SJCRH30 (cell line): ENCODE measurements around the gene TROAP. TPM values are rescaled to one million over a fixed set of nuclear protein-coding genes. Genes with fewer than 3 reads are reported as not detected.
A peak's percentile ranks its signal among the peaks of the same experiment; 100 is the strongest.

Experiments
- DNase-seq, 2 experiments: peaks; one replicate each; pipeline ENCODE4 v3.0.0-alpha.2; 2015 to 2020
- H3K27ac ChIP-seq: fragments of 250-450 bp; sonication (Bioruptor Pico); 2 replicates; pipeline ENCODE4 v1.5.1; 2020; ENCODE audit warnings: mild to moderate bottlenecking, moderate library complexity
- H3K27me3 ChIP-seq: fragments of 250-450 bp; sonication (Bioruptor Pico); 2 replicates; pipeline ENCODE4 v1.5.1; 2020; ENCODE audit warnings: mild to moderate bottlenecking, moderate library complexity
- H3K36me3 ChIP-seq: fragments of 250-450 bp; sonication (Bioruptor Pico); 2 replicates; pipeline ENCODE4 v1.5.1; 2020; ENCODE audit warnings: mild to moderate bottlenecking, moderate library complexity
- H3K4me1 ChIP-seq: fragments of 250-450 bp; sonication (Bioruptor Pico); 2 replicates; pipeline ENCODE4 v1.5.1; 2020; ENCODE audit warnings: mild to moderate bottlenecking, moderate library complexity
- H3K4me3 ChIP-seq: fragments of 250-450 bp; sonication (Bioruptor Pico); 2 replicates; pipeline ENCODE4 v1.5.1; 2020; ENCODE audit warnings: mild to moderate bottlenecking, moderate library complexity
- H3K9me3 ChIP-seq: fragments of 250-450 bp; sonication (Bioruptor Pico); replicated peaks from 2 replicates; pipeline ENCODE4 v1.5.1; 2020; ENCODE audit warnings: mild to moderate bottlenecking, moderate library complexity
- total RNA-seq: library from RNA; depleted of rRNA; stranded (reverse); fragments of >200 nt; shearing (Covaris generic); gene quantifications from 2 replicates; pipeline ENCODE4 v1.2.3, GENCODE V29; 2014

Gene TROAP
- total RNA-seq, 1 experiment from 2014 or later = 87.0 TPM

GRCh38 chr12:49340971-49341776, 18.1 kb downstream of the TROAP start:
- H3K36me3 ChIP-seq = no peaks in the 10 kb centered on the region
- H3K27ac ChIP-seq = no peak overlapping the region
- H3K4me1 ChIP-seq = peaks cover 17% of the 10 kb centered on the region; the same call in 1 of the 2 replicates
- no peak overlapping the region for H3K4me3 ChIP-seq
- no peaks in the 10 kb centered on the region for H3K9me3 ChIP-seq
- H3K27me3 ChIP-seq = peaks cover 12% of the 10 kb centered on the region; the same call in 1 of the 2 replicates
- DNase-seq = no peak

GRCh38 chr12:49341777-49342065, 18.7 kb downstream of the TROAP start:
- peaks cover 12% of the 10 kb centered on the region; the same call in 1 of the 2 replicates for H3K27me3 ChIP-seq
- H3K4me3 ChIP-seq = no peak overlapping the region
- H3K4me1 ChIP-seq = peaks cover 17% of the 10 kb centered on the region; the same call in 1 of the 2 replicates
- no peak overlapping the region for H3K27ac ChIP-seq
- H3K36me3 ChIP-seq = no peaks in the 10 kb centered on the region
- DNase-seq = no peak
- H3K9me3 ChIP-seq = no peaks in the 10 kb centered on the region

DNA sequence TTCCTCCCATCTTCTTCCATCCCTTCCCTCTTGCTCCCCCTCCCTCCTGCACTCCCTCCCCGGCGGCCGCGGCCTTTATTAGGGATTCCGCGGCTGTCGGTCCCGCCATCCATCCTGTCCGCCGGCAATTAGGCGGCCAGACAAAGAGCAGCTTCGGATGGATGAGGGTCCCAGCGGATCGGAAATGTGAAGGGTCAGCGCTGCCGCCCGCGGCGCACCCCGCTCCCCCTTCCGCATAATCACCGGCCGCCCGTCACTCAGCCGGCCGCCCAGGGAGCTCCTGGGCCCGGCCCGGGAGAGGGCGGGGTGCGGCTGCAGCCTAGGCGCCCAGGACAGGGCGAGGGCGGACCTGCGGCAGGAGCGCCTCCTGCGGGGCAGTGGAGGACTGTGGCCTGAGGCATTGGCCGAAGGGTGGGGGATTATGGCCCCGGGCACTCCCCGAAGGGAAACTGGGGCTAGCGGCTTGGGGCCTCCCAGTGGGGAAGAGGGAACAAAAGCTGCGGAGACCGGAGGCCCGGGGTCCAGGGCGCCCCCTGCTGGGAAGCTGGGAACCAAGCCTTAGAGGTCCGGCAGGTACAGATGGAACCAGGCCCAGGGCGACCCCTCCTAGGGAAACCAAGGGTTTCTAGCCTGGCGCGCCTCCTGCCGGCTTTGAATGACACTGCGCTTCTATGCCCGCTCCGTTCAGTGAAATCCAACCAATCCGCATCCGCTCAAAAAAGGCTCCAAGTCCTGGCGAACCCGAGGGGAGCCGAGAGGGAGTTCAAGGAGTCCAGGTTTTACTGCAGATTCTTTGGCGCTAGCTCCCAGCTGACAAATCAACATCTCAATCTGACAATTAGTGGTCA, 19.2 kb downstream of the TROAP start:
- Histone ChIP-seq H3K4me1 (peaks cover 19% of the 10 kb centered on the region; the same call in 1 of the 2 replicates), H3K27ac (no peak overlapping the region), H3K36me3 (no peaks in the 10 kb centered on the region), H3K27me3 (peaks cover 12% of the 10 kb centered on the region; the same call in 1 of the 2 replicates), H3K9me3 (no peaks in the 10 kb centered on the region), H3K4me3 (no peak overlapping the region)
- peak; percentile 46 to 60 for DNase-seq

DNA sequence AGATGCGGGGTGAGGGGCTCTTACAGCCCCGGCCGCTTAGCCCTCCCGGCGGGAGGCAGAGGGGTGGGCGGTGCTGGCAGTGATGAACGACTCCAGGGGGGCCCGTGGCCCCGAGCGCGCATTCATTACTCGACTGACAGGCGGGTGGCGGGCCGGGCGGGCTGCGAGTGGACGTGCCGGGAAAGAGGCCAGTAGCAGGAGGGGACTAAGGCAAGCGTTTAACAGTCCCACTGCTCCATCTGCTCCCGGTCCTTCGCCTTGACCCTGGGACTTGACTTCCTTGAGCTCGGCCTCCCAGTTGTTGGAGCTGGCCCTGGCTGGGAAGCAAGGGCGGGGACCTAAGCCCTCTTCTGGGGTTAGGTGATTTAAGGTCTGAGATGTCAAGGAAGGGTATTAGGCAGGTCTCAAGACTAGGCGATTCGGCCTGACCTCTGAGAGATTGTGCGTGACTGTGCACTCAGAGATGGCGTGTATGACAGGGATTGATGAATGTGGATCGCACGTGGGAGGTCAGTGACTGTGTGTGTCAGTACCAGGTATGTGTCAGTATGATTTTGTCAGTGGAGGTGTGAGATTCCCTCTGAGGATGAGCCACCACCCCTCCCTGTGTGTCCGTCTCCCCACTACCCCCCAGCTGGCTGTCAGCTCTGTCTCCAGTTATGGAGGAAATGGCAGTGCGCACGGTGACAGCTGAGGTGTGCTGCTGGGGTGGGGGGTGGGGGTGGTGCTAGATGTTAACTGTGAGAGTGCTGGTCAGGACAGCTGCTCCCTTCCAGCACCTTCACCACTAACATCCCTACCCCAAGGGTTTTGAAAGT, 20.1 kb downstream of the TROAP start:
- Histone ChIP-seq H3K4me1 (peaks cover 21% of the 10 kb centered on the region; the same call in 1 of the 2 replicates), H3K27ac (no peak overlapping the region), H3K4me3 (no peak overlapping the region), H3K9me3 (no peaks in the 10 kb centered on the region), H3K36me3 (no peaks in the 10 kb centered on the region), H3K27me3 (peaks cover 12% of the 10 kb centered on the region; the same call in 1 of the 2 replicates)
- peak in 1 of 2 experiments; percentile 47 for DNase-seq

- DNase-seq = no peak
- no peak overlapping the region for H3K27ac ChIP-seq
- no peaks in the 10 kb centered on the region for H3K9me3 ChIP-seq
- peak overlapping the region; percentile 60 for H3K4me3 ChIP-seq
- H3K36me3 ChIP-seq = no peaks in the 10 kb centered on the region
- H3K4me1 ChIP-seq = peaks cover 19% of the 10 kb centered on the region; the same call in 1 of the 2 replicates
- H3K27me3 ChIP-seq = peaks cover 12% of the 10 kb centered on the region; the same call in 1 of the 2 replicates
Measured at GRCh38 chr12:49344486-49345050, 21.5 kb downstream of the TROAP start.

GRCh38 chr12:49345051-49345824, 22.2 kb downstream of the TROAP start:
- peak; percentile 58 to 60 for DNase-seq
- Histone ChIP-seq H3K9me3 (no peaks in the 10 kb centered on the region), H3K36me3 (no peaks in the 10 kb centered on the region), H3K4me1 (peaks cover 15% of the 10 kb centered on the region; the same call in 1 of the 2 replicates), H3K27ac (no peak overlapping the region), H3K27me3 (peaks cover 12% of the 10 kb centered on the region; the same call in 1 of the 2 replicates), H3K4me3 (peak overlapping the region; percentile 60)

DNA sequence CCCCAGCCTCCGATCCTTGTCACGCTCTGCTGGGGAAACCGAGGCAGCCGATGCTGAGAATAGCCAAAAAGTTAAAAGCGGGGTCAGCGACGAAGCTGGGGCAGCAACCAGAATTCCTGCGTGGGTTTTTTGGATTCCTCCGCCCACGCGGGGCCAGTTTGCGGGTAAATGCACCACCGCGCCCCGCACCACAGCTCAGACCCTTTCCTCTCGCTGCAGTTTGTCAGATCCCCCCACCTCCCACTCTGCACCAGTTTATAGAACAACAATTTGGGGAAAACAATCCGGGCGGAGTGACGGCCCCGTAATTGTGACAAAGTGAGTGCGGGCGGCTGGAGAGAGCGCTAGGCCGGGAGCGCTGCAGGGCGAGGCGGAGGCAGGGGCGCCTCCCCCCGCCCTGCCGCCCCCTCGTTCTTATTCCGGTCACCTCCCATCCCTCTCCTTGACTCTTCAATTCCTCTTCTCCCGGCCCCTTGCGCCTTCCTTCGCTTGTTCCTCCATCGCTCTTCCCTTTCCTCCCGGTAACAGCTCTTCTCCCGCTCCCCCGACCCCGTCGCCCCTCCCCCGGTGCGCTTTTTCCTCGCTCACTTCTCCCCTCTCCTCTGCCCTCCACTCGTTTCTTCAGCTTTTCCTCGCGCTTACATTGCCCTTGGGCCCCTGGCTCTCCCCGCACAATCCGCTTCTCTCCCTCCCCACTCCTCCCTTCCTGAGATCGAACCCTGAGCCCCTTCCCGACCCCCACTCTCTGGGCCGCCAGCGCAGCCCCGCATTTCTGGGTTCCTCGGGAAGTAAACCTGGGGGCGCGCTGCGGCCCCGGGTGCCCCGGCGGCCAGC, 23.0 kb downstream of the TROAP start:
- no peak for DNase-seq
- no peak overlapping the region for H3K27ac ChIP-seq
- H3K9me3 ChIP-seq = no peaks in the 10 kb centered on the region
- no peaks in the 10 kb centered on the region for H3K36me3 ChIP-seq
- H3K27me3 ChIP-seq = peaks cover 12% of the 10 kb centered on the region; the same call in 1 of the 2 replicates
- H3K4me3 ChIP-seq = peak overlapping the region; percentile 60
- peaks cover 15% of the 10 kb centered on the region; the same call in 1 of the 2 replicates for H3K4me1 ChIP-seq

GRCh38 chr12:49346659-49347310, 23.7 kb downstream of the TROAP start, which contains the start of gene DNAJC22:
TSS of gene DNAJC22 (plus strand) at chr12:49346888. CDS start at chr12:49348873, 1,985 bp downstream.
- Histone ChIP-seq H3K36me3 (no peaks in the 10 kb centered on the region), H3K4me3 (peak within 1 kb of the TSS; percentile 60), H3K4me1 (peaks cover 15% of the 10 kb centered on the region; the same call in 1 of the 2 replicates), H3K27ac (peak within 1 kb of the TSS; percentile 33; the same call in 1 of the 2 replicates), H3K27me3 (peaks cover 12% of the 10 kb centered on the region; the same call in 1 of the 2 replicates), H3K9me3 (no peaks in the 10 kb centered on the region)
- DNase-seq = peak; percentile 41 to 51

GRCh38 chr12:49347311-49348193, 24.5 kb downstream of the TROAP start:
- DNase-seq = peak; percentile 94 to 95
- Histone ChIP-seq H3K9me3 (no peaks in the 10 kb centered on the region), H3K27me3 (peaks cover 12% of the 10 kb centered on the region; the same call in 1 of the 2 replicates), H3K27ac (peak overlapping the region; percentile 33), H3K36me3 (no peaks in the 10 kb centered on the region), H3K4me3 (peak overlapping the region; percentile 60), H3K4me1 (peaks cover 15% of the 10 kb centered on the region; the same call in 1 of the 2 replicates)

GRCh38 chr12:49348781-49349180, 25.7 kb downstream of the TROAP start:
- Histone ChIP-seq H3K9me3 (no peaks in the 10 kb centered on the region), H3K27me3 (peaks cover 12% of the 10 kb centered on the region; the same call in 1 of the 2 replicates), H3K4me3 (no peak overlapping the region), H3K4me1 (peaks cover 11% of the 10 kb centered on the region; the same call in 1 of the 2 replicates), H3K36me3 (no peaks in the 10 kb centered on the region), H3K27ac (no peak overlapping the region)
- no peak for DNase-seq

GRCh38 chr12:49349266-49349665, 26.2 kb downstream of the TROAP start:
- no peak for DNase-seq
- no peaks in the 10 kb centered on the region for H3K36me3 ChIP-seq
- H3K27ac ChIP-seq = no peak overlapping the region
- no peak overlapping the region for H3K4me3 ChIP-seq
- H3K9me3 ChIP-seq = no peaks in the 10 kb centered on the region
- peaks cover 11% of the 10 kb centered on the region; the same call in 1 of the 2 replicates for H3K4me1 ChIP-seq
- H3K27me3 ChIP-seq = peaks cover 12% of the 10 kb centered on the region; the same call in 1 of the 2 replicates
